K562 (cell line): Measurements from ENCODE around the gene FIGLA. TPM values are rescaled to one million over a fixed set of nuclear protein-coding genes. Genes with fewer than 3 reads are reported as not detected.

ENCODE experiments used
- ARID1B ChIP-seq: fragments of 450-650 bp; IDR thresholded peaks from 2 replicates; pipeline ENCODE4 v1.6.1; 2016; ENCODE audit warnings: antibody characterized with exemption, mild to moderate bottlenecking, inconsistent platforms
- BCL6 ChIP-seq: fragments of 250-450 bp; sonication (Bioruptor Pico); IDR thresholded peaks from 2 replicates; pipeline ENCODE4 v1.4.0; 2020
- BCOR ChIP-seq: fragments of 450-650 bp; IDR thresholded peaks from 2 replicates; pipeline ENCODE4 v1.6.1; 2016
- CBFA2T3 ChIP-seq: fragments of 450-650 bp; IDR thresholded peaks from 2 replicates; pipeline ENCODE4 v1.6.1; 2017
- CBX5 ChIP-seq: IDR thresholded peaks from 2 replicates; pipeline ENCODE4 v1.6.1; 2014; ENCODE audit warnings: low read depth, borderline replicate concordance
- EP300 ChIP-seq: IDR thresholded peaks from 2 replicates; pipeline ENCODE4 v1.6.1; 2012; ENCODE audit warnings: low read length, improper control_type of control experiment
- LEF1 ChIP-seq: fragments of 450-650 bp; IDR thresholded peaks from 2 replicates; pipeline ENCODE4 v1.6.1; 2016; ENCODE audit warnings: mild to moderate bottlenecking
- MEIS2 ChIP-seq: fragments of 450-650 bp; IDR thresholded peaks from 2 replicates; pipeline ENCODE4 v1.6.1; 2014; ENCODE audit warnings: mild to moderate bottlenecking; ENCODE audit not compliant: partially characterized antibody
- NCOA2 ChIP-seq, 2 experiments: fragments of 450-650 bp; IDR thresholded peaks; 2 replicates each; pipeline ENCODE4 v1.6.1; 2018; ENCODE audit warnings: mild to moderate bottlenecking in 2 of 2, moderate library complexity in 1 of 2; ENCODE audit not compliant: partially characterized antibody in 2 of 2
- PTBP1 ChIP-seq: fragments of 200-400 bp; formaldehyde crosslinking; IDR thresholded peaks from 2 replicates; pipeline ENCODE4 v1.6.1; 2017; ENCODE audit warnings: low read depth, low read length
- RBM39 ChIP-seq: fragments of 200-400 bp; formaldehyde crosslinking; optimal IDR thresholded peaks from 2 replicates; pipeline ENCODE3; 2018; ENCODE audit warnings: low read depth, low read length
- SPI1 ChIP-seq: IDR thresholded peaks from 2 replicates; pipeline ENCODE4 v1.6.1; 2011; ENCODE audit warnings: low read depth, low read length, control low read depth, borderline replicate concordance
- TOE1 ChIP-seq, 2 experiments: fragments of 450-650 bp in 1 of 2; sonication (generic) in 1 of 2; formaldehyde crosslinking in 1 of 2; IDR thresholded peaks; 2 replicates each; pipeline versions ENCODE4 v1.7.1 to v1.8.0; 2016 to 2022; ENCODE audit warnings: borderline replicate concordance in 2 of 2, mild to moderate bottlenecking in 2 of 2, antibody characterized with exemption in 1 of 2, inconsistent platforms in 1 of 2, low read depth in 1 of 2, missing genetic modification reagents in 1 of 2, moderate library complexity in 1 of 2
- ZEB2 ChIP-seq: fragments of 450-650 bp; IDR thresholded peaks from 2 replicates; pipeline ENCODE4 v1.6.1; 2016
- ZNF311 ChIP-seq: fragments of 250-450 bp; sonication (Bioruptor Pico); IDR thresholded peaks from 2 replicates; pipeline ENCODE4 v1.4.0; 2020; ENCODE audit warnings: mild to moderate bottlenecking, moderate library complexity
- ZNF717 ChIP-seq: fragments of 250-450 bp; sonication (Bioruptor Pico); IDR thresholded peaks from 2 replicates; pipeline ENCODE4 v1.5.0; 2021
- ZNF76 ChIP-seq: fragments of 250-450 bp; sonication (Bioruptor Pico); IDR thresholded peaks from 2 replicates; pipeline ENCODE4 v1.4.0; 2020; ENCODE audit warnings: mild to moderate bottlenecking, moderate library complexity, borderline replicate concordance
- polyA plus RNA-seq, 8 experiments: library from polyadenylated mRNA; depleted of rRNA in 4 of 8; stranded (reverse) in 5 of 8; unstranded in 3 of 8; fragments of >200 nt; fragmentation: Nextera tagmentation in 2 of 8; fragmentation: Illumina TruSeq in 1 of 8; extraction: Ambion mirVana in 2 of 8; extraction: Trizol in 1 of 8; gene quantifications; 2 replicates each; pipeline versions ENCODE4 v1.2.1 to v1.2.3, GENCODE V29; 2011 to 2014; ENCODE audit warnings: inconsistent platforms in 1 of 8, missing spikeins in 1 of 8
- total RNA-seq, 7 experiments: library from RNA; depleted of rRNA in 6 of 7; stranded (reverse); fragments of >200 nt in 6 of 7; fragmentation: Illumina TruSeq in 2 of 7; extraction: Trizol in 2 of 7; gene quantifications; 2 replicates each; pipeline versions ENCODE4 v1.2.1 to v1.2.3, GENCODE V29; 2011 to 2021; ENCODE audit warnings: low replicate concordance in 1 of 7
- TF ChIP-seq, protein P1 (sequence below): fragments of 150-350 bp; conservative IDR thresholded peaks from 2 replicates; pipeline ENCODE4 v1.6.1; 2014; ENCODE audit warnings: low read length
- TF ChIP-seq, protein P2 (sequence below): fragments of 450-650 bp; IDR thresholded peaks from 2 replicates; pipeline ENCODE4 v1.6.1; 2016; ENCODE audit warnings: low read depth, mild to moderate bottlenecking, moderate library complexity
- TF ChIP-seq, protein P3 (sequence below): fragments of 250-450 bp; sonication (Bioruptor Pico); IDR thresholded peaks from 2 replicates; pipeline ENCODE4 v1.5.0; 2021
- TF ChIP-seq, protein P4 (sequence below): sonication (generic); formaldehyde crosslinking; IDR thresholded peaks from 2 replicates; pipeline ENCODE4 v1.8.1; 2023; ENCODE audit warnings: missing genetic modification reagents, mild to moderate bottlenecking, borderline replicate concordance

FIGLA gene
- total and polyA plus RNA-seq, 9 of the 15 experiments (the other 6 are each of a cell fraction or from before 2014, with no cell fraction given), result not detected

DNA sequence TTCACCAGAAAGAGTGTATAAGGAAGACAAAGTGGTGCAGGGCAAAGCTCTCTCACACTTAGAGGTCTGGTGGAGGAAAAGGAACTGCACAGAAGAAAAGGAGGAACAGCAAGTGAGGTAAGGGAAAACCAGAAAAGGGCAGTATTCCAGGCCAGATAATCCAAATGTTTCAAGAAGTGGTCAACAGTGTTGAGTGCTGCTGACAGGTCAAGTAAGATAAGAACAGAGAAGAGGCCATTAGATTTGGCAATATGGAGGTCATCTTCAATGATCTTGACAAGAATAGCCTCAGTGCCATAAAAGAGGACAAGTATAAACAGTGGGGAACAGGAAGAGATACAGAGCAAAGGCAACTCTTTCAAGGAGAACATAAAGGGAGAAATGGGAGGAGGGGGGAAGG is 37.4 kb downstream of the FIGLA start (continued):
- TF ChIP-seq SPI1 (peak; percentile 83; the same call in 1 of the 2 replicates), ZNF76 (CRISPR knock-in tag) (no peak), NCOA2 (IDR thresholded peaks at IDR 0.05; ENCODE audit: partially characterized antibody in 2 of 2) (no peak), RBM39 (no peak), PTBP1 (no peak), BCOR (peak; percentile 65; the same call in 1 of the 2 replicates), TOE1 (IDR thresholded peaks at IDR 0.05; ENCODE audit: borderline replicate concordance) (no peak), TOE1 (CRISPR knock-in tag; IDR thresholded peaks at IDR 0.05; ENCODE audit: borderline replicate concordance, low read depth) (no peak), LEF1 (peak; percentile 80; the same call in 1 of the 2 replicates), MEIS2 (peak; percentile 96), ARID1B (peak; percentile 72), CBX5 (no peak), BCL6 (CRISPR knock-in tag) (no peak), ZNF311 (CRISPR knock-in tag) (no peak), ZEB2 (0 out of 2 replicates have a peak, but pooled peaks have one; percentile 27), ZNF717 (no peak), CBFA2T3 (peak; percentile 46; the same call in 1 of the 2 replicates), EP300 (peak; percentile 53; the same call in 1 of the 2 replicates)
- TF ChIP-seq, protein P1, sequence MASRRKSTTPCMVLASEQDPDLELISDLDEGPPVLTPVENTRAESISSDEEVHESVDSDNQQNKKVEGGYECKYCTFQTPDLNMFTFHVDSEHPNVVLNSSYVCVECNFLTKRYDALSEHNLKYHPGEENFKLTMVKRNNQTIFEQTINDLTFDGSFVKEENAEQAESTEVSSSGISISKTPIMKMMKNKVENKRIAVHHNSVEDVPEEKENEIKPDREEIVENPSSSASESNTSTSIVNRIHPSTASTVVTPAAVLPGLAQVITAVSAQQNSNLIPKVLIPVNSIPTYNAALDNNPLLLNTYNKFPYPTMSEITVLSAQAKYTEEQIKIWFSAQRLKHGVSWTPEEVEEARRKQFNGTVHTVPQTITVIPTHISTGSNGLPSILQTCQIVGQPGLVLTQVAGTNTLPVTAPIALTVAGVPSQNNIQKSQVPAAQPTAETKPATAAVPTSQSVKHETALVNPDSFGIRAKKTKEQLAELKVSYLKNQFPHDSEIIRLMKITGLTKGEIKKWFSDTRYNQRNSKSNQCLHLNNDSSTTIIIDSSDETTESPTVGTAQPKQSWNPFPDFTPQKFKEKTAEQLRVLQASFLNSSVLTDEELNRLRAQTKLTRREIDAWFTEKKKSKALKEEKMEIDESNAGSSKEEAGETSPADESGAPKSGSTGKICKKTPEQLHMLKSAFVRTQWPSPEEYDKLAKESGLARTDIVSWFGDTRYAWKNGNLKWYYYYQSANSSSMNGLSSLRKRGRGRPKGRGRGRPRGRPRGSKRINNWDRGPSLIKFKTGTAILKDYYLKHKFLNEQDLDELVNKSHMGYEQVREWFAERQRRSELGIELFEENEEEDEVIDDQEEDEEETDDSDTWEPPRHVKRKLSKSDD, result no peak
- TF ChIP-seq, protein P2, sequence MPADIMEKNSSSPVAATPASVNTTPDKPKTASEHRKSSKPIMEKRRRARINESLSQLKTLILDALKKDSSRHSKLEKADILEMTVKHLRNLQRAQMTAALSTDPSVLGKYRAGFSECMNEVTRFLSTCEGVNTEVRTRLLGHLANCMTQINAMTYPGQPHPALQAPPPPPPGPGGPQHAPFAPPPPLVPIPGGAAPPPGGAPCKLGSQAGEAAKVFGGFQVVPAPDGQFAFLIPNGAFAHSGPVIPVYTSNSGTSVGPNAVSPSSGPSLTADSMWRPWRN, result peak; percentile 80
- TF ChIP-seq, protein P3, sequence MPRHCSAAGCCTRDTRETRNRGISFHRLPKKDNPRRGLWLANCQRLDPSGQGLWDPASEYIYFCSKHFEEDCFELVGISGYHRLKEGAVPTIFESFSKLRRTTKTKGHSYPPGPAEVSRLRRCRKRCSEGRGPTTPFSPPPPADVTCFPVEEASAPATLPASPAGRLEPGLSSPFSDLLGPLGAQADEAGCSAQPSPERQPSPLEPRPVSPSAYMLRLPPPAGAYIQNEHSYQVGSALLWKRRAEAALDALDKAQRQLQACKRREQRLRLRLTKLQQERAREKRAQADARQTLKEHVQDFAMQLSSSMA, result no peak
- TF ChIP-seq, protein P4, sequence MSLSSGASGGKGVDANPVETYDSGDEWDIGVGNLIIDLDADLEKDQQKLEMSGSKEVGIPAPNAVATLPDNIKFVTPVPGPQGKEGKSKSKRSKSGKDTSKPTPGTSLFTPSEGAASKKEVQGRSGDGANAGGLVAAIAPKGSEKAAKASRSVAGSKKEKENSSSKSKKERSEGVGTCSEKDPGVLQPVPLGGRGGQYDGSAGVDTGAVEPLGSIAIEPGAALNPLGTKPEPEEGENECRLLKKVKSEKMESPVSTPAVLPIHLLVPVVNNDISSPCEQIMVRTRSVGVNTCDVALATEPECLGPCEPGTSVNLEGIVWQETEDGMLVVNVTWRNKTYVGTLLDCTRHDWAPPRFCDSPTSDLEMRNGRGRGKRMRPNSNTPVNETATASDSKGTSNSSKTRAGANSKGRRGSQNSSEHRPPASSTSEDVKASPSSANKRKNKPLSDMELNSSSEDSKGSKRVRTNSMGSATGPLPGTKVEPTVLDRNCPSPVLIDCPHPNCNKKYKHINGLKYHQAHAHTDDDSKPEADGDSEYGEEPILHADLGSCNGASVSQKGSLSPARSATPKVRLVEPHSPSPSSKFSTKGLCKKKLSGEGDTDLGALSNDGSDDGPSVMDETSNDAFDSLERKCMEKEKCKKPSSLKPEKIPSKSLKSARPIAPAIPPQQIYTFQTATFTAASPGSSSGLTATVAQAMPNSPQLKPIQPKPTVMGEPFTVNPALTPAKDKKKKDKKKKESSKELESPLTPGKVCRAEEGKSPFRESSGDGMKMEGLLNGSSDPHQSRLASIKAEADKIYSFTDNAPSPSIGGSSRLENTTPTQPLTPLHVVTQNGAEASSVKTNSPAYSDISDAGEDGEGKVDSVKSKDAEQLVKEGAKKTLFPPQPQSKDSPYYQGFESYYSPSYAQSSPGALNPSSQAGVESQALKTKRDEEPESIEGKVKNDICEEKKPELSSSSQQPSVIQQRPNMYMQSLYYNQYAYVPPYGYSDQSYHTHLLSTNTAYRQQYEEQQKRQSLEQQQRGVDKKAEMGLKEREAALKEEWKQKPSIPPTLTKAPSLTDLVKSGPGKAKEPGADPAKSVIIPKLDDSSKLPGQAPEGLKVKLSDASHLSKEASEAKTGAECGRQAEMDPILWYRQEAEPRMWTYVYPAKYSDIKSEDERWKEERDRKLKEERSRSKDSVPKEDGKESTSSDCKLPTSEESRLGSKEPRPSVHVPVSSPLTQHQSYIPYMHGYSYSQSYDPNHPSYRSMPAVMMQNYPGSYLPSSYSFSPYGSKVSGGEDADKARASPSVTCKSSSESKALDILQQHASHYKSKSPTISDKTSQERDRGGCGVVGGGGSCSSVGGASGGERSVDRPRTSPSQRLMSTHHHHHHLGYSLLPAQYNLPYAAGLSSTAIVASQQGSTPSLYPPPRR, result no peak
